BJ (cell line): ENCODE measurements around the gene KCTD8. TPM values are rescaled to one million over a fixed set of nuclear protein-coding genes. Genes with fewer than 3 reads are reported as not detected.

Experiments used
- CTCF ChIA-PET: fragments of 350-600 bp; formaldehyde crosslinking; extraction: SDS; loops from one replicate; lab custom pipeline; 2021; ENCODE audit warnings: antibody characterized with exemption, inconsistent platforms; lab: Yijun Ruan, JAX
- POLR2A ChIA-PET: fragments of 300-600 bp; sonication (Branson Sonifier 250); formaldehyde crosslinking; extraction: SDS; loops from one replicate; lab custom pipeline; 2021; ENCODE audit warnings: antibody characterized with exemption; lab: Charles Lee
- DNase-seq: peaks from one replicate; pipeline ENCODE4 v3.0.0-alpha.2; 2011; ENCODE audit warnings: low read depth
- H3K27me3 ChIP-seq: 2 replicates; pipeline ENCODE4 v1.6.0; 2011; ENCODE audit warnings: low read length; ENCODE audit not compliant: control insufficient read depth, insufficient read depth
- H3K36me3 ChIP-seq: 2 replicates; pipeline ENCODE4 v1.5.1; 2011; ENCODE audit warnings: low read length; ENCODE audit not compliant: control insufficient read depth, insufficient read depth
- H3K4me3 ChIP-seq: 2 replicates; pipeline ENCODE4 v1.5.1; 2011; ENCODE audit warnings: low read depth, mild to moderate bottlenecking, control low read depth, low read length
- polyA plus RNA-seq: library from polyadenylated mRNA; depleted of rRNA; stranded (reverse); fragments of >200 nt; gene quantifications from 2 replicates; pipeline ENCODE4 v1.2.3, GENCODE V29; 2011
- TF ChIP-seq, protein P1 (sequence below): IDR thresholded peaks from 2 replicates; pipeline ENCODE4 v1.5.1; 2011; ENCODE audit warnings: low read depth, mild to moderate bottlenecking, control low read depth, inconsistent platforms, low read length, moderate library complexity; ENCODE audit not compliant: insufficient read depth

The KCTD8 gene
- polyA plus RNA-seq, 1 experiment: not detected

DNA sequence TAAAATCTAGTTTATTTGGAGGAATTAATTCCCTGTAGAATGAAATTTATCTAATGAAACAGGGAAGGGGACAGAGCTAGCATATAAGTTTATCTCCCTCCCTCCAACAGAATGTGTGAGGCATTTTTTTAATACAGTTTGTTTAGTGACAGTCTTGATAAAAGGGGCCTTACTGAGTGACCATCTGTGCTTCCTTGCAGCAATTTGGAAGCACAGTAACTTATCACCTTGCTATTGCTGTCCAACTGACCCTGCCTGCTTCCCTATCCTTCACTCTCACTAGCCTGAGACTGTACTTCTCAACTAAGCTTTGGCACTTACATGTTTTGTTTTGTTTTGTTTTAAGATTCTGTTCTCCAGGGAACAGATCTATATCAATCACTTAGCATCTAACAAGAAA, 31.1 kb upstream of the KCTD8 start:
- TF ChIP-seq, protein P1, sequence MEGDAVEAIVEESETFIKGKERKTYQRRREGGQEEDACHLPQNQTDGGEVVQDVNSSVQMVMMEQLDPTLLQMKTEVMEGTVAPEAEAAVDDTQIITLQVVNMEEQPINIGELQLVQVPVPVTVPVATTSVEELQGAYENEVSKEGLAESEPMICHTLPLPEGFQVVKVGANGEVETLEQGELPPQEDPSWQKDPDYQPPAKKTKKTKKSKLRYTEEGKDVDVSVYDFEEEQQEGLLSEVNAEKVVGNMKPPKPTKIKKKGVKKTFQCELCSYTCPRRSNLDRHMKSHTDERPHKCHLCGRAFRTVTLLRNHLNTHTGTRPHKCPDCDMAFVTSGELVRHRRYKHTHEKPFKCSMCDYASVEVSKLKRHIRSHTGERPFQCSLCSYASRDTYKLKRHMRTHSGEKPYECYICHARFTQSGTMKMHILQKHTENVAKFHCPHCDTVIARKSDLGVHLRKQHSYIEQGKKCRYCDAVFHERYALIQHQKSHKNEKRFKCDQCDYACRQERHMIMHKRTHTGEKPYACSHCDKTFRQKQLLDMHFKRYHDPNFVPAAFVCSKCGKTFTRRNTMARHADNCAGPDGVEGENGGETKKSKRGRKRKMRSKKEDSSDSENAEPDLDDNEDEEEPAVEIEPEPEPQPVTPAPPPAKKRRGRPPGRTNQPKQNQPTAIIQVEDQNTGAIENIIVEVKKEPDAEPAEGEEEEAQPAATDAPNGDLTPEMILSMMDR: no peak
- ChIA-PET CTCF (no interaction called here), POLR2A (no interaction called here)
- H3K36me3 ChIP-seq: no peaks in the 10 kb centered on the region
- H3K27me3 ChIP-seq: no peaks in the 10 kb centered on the region
- no peak for DNase-seq
- H3K4me3 ChIP-seq: no peak overlapping the region

DNA sequence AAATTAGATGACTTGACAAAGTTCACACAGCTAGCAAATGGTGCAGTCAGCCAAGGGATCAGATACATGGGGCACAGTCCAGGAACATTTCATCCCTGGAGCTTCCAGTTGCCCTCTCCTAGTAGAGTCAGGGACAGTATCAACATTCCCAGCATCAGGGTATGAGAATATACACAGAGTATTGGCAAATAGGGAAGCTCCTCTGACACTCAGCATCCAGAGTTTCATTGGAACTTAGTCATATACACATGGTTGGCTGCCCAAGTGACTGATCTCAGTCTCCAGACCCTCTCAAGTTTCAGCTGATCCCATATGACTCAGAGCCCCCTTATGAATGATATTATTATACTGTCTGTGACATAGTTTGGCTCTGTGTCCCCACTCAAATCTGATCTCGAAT, 13.7 kb upstream of the KCTD8 start:
- DNase-seq: no peak
- ChIA-PET POLR2A (no interaction called here), CTCF (no interaction called here)
- TF ChIP-seq, protein P1: no peak
- H3K4me3 ChIP-seq: no peak overlapping the region
- no peaks in the 10 kb centered on the region for H3K36me3 ChIP-seq
- H3K27me3 ChIP-seq: no peaks in the 10 kb centered on the region

DNA sequence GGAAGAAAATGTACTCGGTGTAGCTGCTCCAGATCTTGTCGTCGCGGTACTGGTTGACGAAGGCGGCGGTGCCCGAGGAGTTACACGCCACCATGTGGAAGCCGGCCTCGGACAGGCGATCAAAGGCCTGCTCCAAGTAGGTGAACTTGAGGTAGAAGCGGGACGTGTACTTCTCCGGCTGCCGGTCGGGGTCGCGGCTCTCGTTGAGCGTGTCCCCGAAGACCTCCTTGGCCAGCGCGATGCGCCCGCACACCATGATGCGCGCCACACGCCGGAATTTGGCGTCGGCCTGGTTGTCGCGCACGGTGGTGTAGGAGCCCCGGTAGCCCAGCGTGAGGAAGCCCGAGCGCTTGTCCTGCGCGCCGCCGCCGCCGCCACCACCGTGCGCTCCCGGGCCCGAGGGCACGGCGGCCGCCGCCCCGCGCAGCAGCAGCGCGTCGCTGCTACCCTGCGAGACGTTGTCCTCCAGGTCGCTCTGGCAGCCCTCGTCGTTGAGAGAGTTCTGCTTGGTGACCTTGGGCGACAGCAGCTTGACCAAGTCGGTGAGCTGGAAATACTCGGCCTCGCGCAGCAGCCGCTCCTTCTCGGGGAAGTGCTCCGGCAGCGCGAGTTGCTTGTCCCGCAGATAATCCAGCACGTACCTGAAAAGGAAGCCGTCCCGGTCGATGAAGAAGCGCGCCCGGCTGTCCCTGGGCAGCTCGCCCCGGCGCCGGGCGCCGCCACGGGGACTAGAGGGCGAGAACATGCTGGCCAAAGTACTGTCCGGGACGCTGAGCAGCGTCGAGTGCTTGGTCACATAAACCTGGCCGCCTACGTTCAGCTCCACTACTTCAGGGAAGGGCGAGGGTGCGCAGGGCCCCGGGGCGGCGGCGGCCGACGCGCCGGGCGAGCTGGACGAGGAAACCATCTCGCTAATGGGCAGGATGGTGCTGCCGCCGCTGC, 775 bp downstream of the KCTD8 start:
- DNase-seq: no peak
- H3K36me3 ChIP-seq: no peaks in the 10 kb centered on the region
- CTCF ChIA-PET: interaction anchor here (1.3 to 1.5 kb wide), 2 partner anchors 12 to 22 kb away, joined by 3 to 6 read pairs; no protein-coding TSS in a partner anchor
- H3K4me3 ChIP-seq: peak overlapping the region; percentile 37
- TF ChIP-seq, protein P1: no peak
- peaks cover 16% of the 10 kb centered on the region for H3K27me3 ChIP-seq
- POLR2A ChIA-PET: no interaction called here

DNA sequence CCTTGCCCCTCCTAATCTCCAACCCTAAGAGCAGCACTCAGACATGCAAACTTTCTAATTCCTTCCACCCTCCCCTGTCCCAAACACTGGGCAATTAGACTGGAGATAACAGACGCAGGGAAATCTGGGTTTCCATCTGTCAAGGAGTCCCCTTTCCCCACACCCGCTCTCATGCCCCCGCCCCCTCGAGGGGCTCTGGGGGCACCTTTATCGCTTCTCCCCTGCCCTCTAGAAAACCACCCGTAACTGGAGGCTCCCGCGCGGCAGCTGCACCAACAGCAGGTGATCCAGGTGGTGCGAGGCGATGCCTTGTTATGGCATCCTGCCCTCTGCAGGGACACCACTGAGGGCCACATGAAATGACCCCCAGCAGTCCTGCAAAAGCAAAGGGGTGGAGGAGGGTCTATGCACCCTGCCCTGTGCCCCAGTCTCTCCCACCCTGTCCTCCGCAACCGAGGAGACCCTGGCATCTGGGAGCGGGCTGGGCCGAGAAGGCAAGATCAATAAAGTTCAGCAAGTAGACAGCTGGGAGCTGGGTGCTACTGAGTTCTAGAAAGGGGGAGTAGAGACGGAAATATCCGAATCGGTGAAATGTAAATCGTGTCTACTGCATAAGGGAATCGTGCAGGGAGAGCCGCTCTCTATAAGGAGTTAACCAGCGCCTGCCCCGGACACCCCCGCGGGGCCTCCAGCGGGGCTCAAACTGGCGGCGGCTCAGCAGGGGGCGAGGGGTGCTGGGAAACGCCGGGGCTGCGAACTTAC, 1.6 kb downstream of the KCTD8 start:
- ChIA-PET CTCF (no interaction called here), POLR2A (no interaction called here)
- TF ChIP-seq, protein P1: no peak
- no peak overlapping the region for H3K4me3 ChIP-seq
- DNase-seq: no peak
- peaks cover 16% of the 10 kb centered on the region for H3K27me3 ChIP-seq
- H3K36me3 ChIP-seq: no peaks in the 10 kb centered on the region

DNA sequence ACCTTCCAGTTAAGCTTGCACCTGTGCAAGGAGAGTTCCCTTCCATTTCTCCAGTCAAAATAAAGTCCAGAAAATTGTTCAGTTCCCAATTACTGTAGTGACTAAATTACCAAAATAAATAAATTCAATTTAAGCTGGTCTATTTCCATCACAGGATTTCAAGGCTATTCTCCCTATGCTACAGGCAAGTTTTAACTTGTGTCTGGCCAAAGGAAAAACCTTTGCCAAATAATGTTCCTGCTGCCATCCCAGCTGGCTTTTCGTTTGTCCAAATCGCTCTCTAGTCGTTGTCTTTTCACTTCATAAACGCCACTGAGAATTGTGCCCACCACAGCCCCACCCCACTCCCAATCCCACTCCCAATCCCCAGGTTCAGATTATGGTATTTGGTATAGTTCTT, 2.4 kb downstream of the KCTD8 start:
- DNase-seq: no peak
- POLR2A ChIA-PET: no interaction called here
- CTCF ChIA-PET: no interaction called here
- TF ChIP-seq, protein P1: no peak
- Histone ChIP-seq H3K4me3 (no peak overlapping the region), H3K36me3 (no peaks in the 10 kb centered on the region), H3K27me3 (peaks cover 16% of the 10 kb centered on the region)
